Keratinocyte (primary cell): ENCODE measurements around the gene MS4A4A. TPM values are rescaled to one million over a fixed set of nuclear protein-coding genes. Genes with fewer than 3 reads are reported as not detected.

Experiments used
- DNase-seq: peaks from one replicate; pipeline ENCODE4 v3.0.0-alpha.2; 2011; ENCODE audit warnings: low read depth, missing footprints, low spot score
- FAIRE-seq: peaks from 2 replicates; lab custom pipeline; 2011; peaks lifted over from hg19 to GRCh38; lab: Jason Lieb, UNC
- H2AFZ ChIP-seq: 2 replicates; pipeline ENCODE4 v1.6.0; 2012; ENCODE audit warnings: low read length, control low read depth, inconsistent platforms; ENCODE audit not compliant: control insufficient read depth
- H3K27ac ChIP-seq: 2 replicates; pipeline ENCODE4 v1.5.1; 2011; ENCODE audit warnings: low read length; ENCODE audit not compliant: control insufficient read depth, insufficient read depth
- H3K27me3 ChIP-seq: 3 replicates; pipeline ENCODE4 v1.6.0; 2011; ENCODE audit warnings: low read length; ENCODE audit not compliant: control insufficient read depth, insufficient read depth; ENCODE audit errors: extremely low read depth
- H3K36me3 ChIP-seq, 2 experiments: 2 replicates in 1 of 2; 3 replicates in 1 of 2; pipeline ENCODE4 v1.5.1; 2011; ENCODE audit warnings: low read length in 2 of 2, mild to moderate bottlenecking in 1 of 2; ENCODE audit not compliant: control insufficient read depth in 2 of 2, insufficient read depth in 2 of 2; ENCODE audit errors: extremely low read depth in 1 of 2
- H3K4me1 ChIP-seq: 3 replicates; pipeline ENCODE4 v1.5.1; 2011; ENCODE audit warnings: low read length; ENCODE audit not compliant: control insufficient read depth, insufficient read depth; ENCODE audit errors: extremely low read depth
- H3K4me2 ChIP-seq: 3 replicates; pipeline ENCODE4 v1.6.0; 2011; ENCODE audit warnings: low read depth, low read length; ENCODE audit not compliant: control insufficient read depth, insufficient read depth; ENCODE audit errors: extremely low read depth
- H3K4me3 ChIP-seq, 3 experiments: fragments of 200-600 bp in 1 of 3; sonication (generic) in 1 of 3; 2 replicates in 2 of 3; 3 replicates in 1 of 3; pipeline ENCODE4 v1.5.1; 2011 to 2016; ENCODE audit warnings: low read length in 3 of 3, mild to moderate bottlenecking in 3 of 3, control low read depth in 2 of 3, inconsistent platforms in 1 of 3, low read depth in 1 of 3, mixed read lengths in 1 of 3, mixed run types in 1 of 3, moderate library complexity in 1 of 3; ENCODE audit not compliant: control insufficient read depth in 2 of 3, insufficient read depth in 2 of 3; ENCODE audit errors: extremely low read depth in 1 of 3
- H3K79me2 ChIP-seq: 2 replicates; pipeline ENCODE4 v1.6.0; 2012; ENCODE audit warnings: low read length; ENCODE audit not compliant: control insufficient read depth, insufficient read depth
- H3K9ac ChIP-seq: 3 replicates; pipeline ENCODE4 v1.6.0; 2011; ENCODE audit warnings: low read length; ENCODE audit not compliant: control insufficient read depth, insufficient read depth; ENCODE audit errors: extremely low read depth
- H3K9me1 ChIP-seq: 3 replicates; pipeline ENCODE4 v1.6.0; 2011; ENCODE audit warnings: low read length; ENCODE audit not compliant: control insufficient read depth, insufficient read depth; ENCODE audit errors: extremely low read depth
- H3K9me3 ChIP-seq: 2 replicates; pipeline ENCODE4 v1.5.1; 2012; ENCODE audit warnings: low read depth, low read length; ENCODE audit not compliant: control insufficient read depth
- H4K20me1 ChIP-seq: 3 replicates; pipeline ENCODE4 v1.6.0; 2011; ENCODE audit warnings: low read length; ENCODE audit not compliant: control insufficient read depth, insufficient read depth; ENCODE audit errors: extremely low read depth
- EZH2 ChIP-seq: IDR thresholded peaks from one replicate; pipeline ENCODE4 v1.6.1; 2012; ENCODE audit warnings: inconsistent platforms, mild to moderate bottlenecking, low read length, moderate library complexity
- dilution Hi-C: fragments of 300-500 bp; cut with MboI; formaldehyde crosslinking; loops from one replicate; pipeline ENCODE4 v1.7.0; 2020; ENCODE audit warnings: low sequenced_read_pairs; ENCODE audit not compliant: extremely low pct_ligation_motif_present
- polyA plus RNA-seq, 5 experiments: library from polyadenylated mRNA; depleted of rRNA in 3 of 5; stranded (reverse) in 3 of 5; stranded (forward) in 1 of 5; unstranded in 1 of 5; fragments of >200 nt; gene quantifications; 1 replicate in 1 of 5; 2 replicates in 3 of 5; 3 replicates in 1 of 5; pipeline versions ENCODE4 v1.2.1 to v1.2.3, GENCODE V29; 2011 to 2012; ENCODE audit warnings: missing spikeins in 2 of 5, low read depth in 1 of 5, low replicate concordance in 1 of 5
- TF ChIP-seq, protein P1 (sequence below), 3 experiments: IDR thresholded peaks in 1 of 3; conservative IDR thresholded peaks in 1 of 3; optimal IDR thresholded peaks in 1 of 3; 2 replicates in 2 of 3; 3 replicates in 1 of 3; pipeline versions ENCODE3 to v1.5.1; 2011; ENCODE audit warnings: low read length in 3 of 3, mild to moderate bottlenecking in 3 of 3, moderate library complexity in 2 of 3, control low read depth in 1 of 3, inconsistent platforms in 1 of 3; ENCODE audit not compliant: insufficient read depth in 2 of 3; ENCODE audit errors: extremely low read depth in 1 of 3

MS4A4A gene
- polyA plus RNA-seq, 1 donor (not counting 4 experiments of a cell fraction or from before 2014, with no cell fraction given) = not detected

DNA sequence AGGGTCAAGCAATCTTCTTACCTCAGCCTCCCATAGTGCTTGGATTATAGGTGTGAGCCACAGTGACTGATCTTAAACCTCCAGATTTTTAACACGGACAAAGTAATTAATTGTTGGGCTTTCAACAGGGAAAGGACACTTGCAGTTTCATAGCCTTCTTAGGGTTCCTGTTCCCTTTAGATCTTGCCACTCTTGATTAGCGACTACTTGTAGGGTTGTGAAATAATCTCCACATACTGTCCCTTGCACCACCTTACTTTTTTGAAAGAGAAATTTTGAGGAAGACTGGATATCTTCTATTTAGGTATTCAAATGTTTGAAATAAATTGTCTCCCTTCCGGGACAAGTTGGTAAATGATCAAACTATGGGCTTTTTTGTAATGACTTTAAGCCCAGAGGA lies 45.1 kb upstream of the MS4A4A start:
- Histone ChIP-seq H3K36me3 (no peaks in the 10 kb centered on the region), H3K4me2 (no peak overlapping the region), H3K4me1 (no peaks in the 10 kb centered on the region), H3K9me3 (no peaks in the 10 kb centered on the region), H3K4me3 (no peak overlapping the region), H3K27ac (no peak overlapping the region), H4K20me1 (no peaks in the 10 kb centered on the region), H3K79me2 (no peaks in the 10 kb centered on the region), H3K9me1 (no peaks in the 10 kb centered on the region), H3K27me3 (no peaks in the 10 kb centered on the region), H2AFZ (no peak overlapping the region), H3K9ac (no peak overlapping the region)
- dilution Hi-C loops = no loop called here
- TF ChIP-seq, protein P1, sequence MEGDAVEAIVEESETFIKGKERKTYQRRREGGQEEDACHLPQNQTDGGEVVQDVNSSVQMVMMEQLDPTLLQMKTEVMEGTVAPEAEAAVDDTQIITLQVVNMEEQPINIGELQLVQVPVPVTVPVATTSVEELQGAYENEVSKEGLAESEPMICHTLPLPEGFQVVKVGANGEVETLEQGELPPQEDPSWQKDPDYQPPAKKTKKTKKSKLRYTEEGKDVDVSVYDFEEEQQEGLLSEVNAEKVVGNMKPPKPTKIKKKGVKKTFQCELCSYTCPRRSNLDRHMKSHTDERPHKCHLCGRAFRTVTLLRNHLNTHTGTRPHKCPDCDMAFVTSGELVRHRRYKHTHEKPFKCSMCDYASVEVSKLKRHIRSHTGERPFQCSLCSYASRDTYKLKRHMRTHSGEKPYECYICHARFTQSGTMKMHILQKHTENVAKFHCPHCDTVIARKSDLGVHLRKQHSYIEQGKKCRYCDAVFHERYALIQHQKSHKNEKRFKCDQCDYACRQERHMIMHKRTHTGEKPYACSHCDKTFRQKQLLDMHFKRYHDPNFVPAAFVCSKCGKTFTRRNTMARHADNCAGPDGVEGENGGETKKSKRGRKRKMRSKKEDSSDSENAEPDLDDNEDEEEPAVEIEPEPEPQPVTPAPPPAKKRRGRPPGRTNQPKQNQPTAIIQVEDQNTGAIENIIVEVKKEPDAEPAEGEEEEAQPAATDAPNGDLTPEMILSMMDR (optimal IDR thresholded peaks at IDR 0.05 in 1 of 3, IDR thresholded peaks at IDR 0.05 in 1 of 3, conservative IDR thresholded peaks at IDR 0.05 in 1 of 3; ENCODE audit: extremely low read depth in 1 of 3, insufficient read depth in 2 of 3, low read length in 3 of 3) = no peak
- no peak for TF ChIP-seq EZH2
- no peak for DNase-seq
- no peak for FAIRE-seq

- Histone ChIP-seq H3K27me3 (no peaks in the 10 kb centered on the region), H3K9ac (no peak overlapping the region), H3K79me2 (no peaks in the 10 kb centered on the region), H2AFZ (no peak overlapping the region), H3K9me3 (no peaks in the 10 kb centered on the region), H3K4me1 (no peaks in the 10 kb centered on the region), H3K4me3 (no peak overlapping the region), H3K36me3 (no peaks in the 10 kb centered on the region), H3K27ac (no peak overlapping the region), H3K4me2 (no peak overlapping the region), H3K9me1 (no peaks in the 10 kb centered on the region), H4K20me1 (no peaks in the 10 kb centered on the region)
- dilution Hi-C loops = no loop called here
- DNase-seq (no peak), FAIRE-seq (no peak)
- TF ChIP-seq EZH2 = no peak
- TF ChIP-seq, protein P1 (optimal IDR thresholded peaks at IDR 0.05 in 1 of 3, IDR thresholded peaks at IDR 0.05 in 1 of 3, conservative IDR thresholded peaks at IDR 0.05 in 1 of 3; ENCODE audit: extremely low read depth in 1 of 3, insufficient read depth in 2 of 3, low read length in 3 of 3) = no peak
These were observed 39.8 kb upstream of the MS4A4A start for GRCh38 chr11:60240662-60241061.
